DOHH2 (cell line): Measurements from ENCODE around the gene AVPI1.

Experiments used
- H3F3A ChIP-seq: fragments of 200-600 bp; sonication (generic), shearing (Covaris generic); 2 replicates; pipeline ENCODE4 v1.6.0; 2016; ENCODE audit warnings: antibody characterized with exemption, mild to moderate bottlenecking; ENCODE audit not compliant: control insufficient read depth, insufficient read depth
- H3K27ac ChIP-seq: fragments of 200-600 bp; sonication (generic); 2 replicates; pipeline ENCODE4 v1.5.1; 2014; ENCODE audit warnings: low read depth, mild to moderate bottlenecking, low read length, moderate library complexity
- H3K27me3 ChIP-seq: fragments of 200-600 bp; sonication (generic); 2 replicates; pipeline ENCODE4 v1.6.1; 2014; ENCODE audit warnings: mild to moderate bottlenecking, low read length, mixed read lengths; ENCODE audit not compliant: control insufficient read depth
- H3K36me3 ChIP-seq: fragments of 200-600 bp; sonication (generic); 2 replicates; pipeline ENCODE4 v1.6.1; 2014; ENCODE audit warnings: mild to moderate bottlenecking, low read length, moderate library complexity, mixed read lengths; ENCODE audit not compliant: control insufficient read depth
- H3K4me1 ChIP-seq: fragments of 200-600 bp; sonication (generic); 2 replicates; pipeline ENCODE4 v1.6.1; 2014; ENCODE audit warnings: mild to moderate bottlenecking, low read length, mixed read lengths; ENCODE audit not compliant: control insufficient read depth
- H3K4me2 ChIP-seq: fragments of 200-600 bp; sonication (generic); 2 replicates; pipeline ENCODE4 v1.6.0; 2014; ENCODE audit warnings: mild to moderate bottlenecking, low read length, moderate library complexity
- H3K4me3 ChIP-seq: fragments of 200-600 bp; sonication (generic); 2 replicates; pipeline ENCODE4 v1.5.1; 2014; ENCODE audit warnings: mild to moderate bottlenecking, low read length, mixed read lengths
- H3K79me2 ChIP-seq: fragments of 200-600 bp; sonication (generic); 2 replicates; pipeline ENCODE4 v1.6.1; 2014; ENCODE audit warnings: mild to moderate bottlenecking, low read length, mixed read lengths; ENCODE audit not compliant: control insufficient read depth
- H3K9me2 ChIP-seq: fragments of 200-600 bp; sonication (generic); replicated peaks from 2 replicates; pipeline ENCODE4 v1.6.1; 2014; ENCODE audit warnings: mild to moderate bottlenecking, low read length, mixed read lengths; ENCODE audit not compliant: control insufficient read depth
- H3K9me3 ChIP-seq: fragments of 200-600 bp; sonication (generic); 2 replicates; pipeline ENCODE4 v1.6.1; 2014; ENCODE audit warnings: antibody characterized with exemption, low read length, mixed read lengths; ENCODE audit not compliant: control insufficient read depth, insufficient read depth
- H4K20me1 ChIP-seq: fragments of 200-600 bp; sonication (generic); 2 replicates; pipeline ENCODE4 v1.6.0; 2014; ENCODE audit warnings: low read depth, mild to moderate bottlenecking, antibody characterized with exemption, low read length, moderate library complexity; ENCODE audit not compliant: control insufficient read depth, insufficient read depth
- EZH2phosphoT487 ChIP-seq: fragments of 200-600 bp; sonication (generic); IDR thresholded peaks from 2 replicates; pipeline ENCODE4 v1.6.1; 2017; ENCODE audit warnings: borderline replicate concordance, mild to moderate bottlenecking, antibody characterized with exemption, low read length, moderate library complexity, mixed read lengths
- TF ChIP-seq, protein P1 (sequence below): fragments of 200-600 bp; sonication (generic); IDR thresholded peaks from one replicate; pipeline ENCODE4 v1.5.1; 2014; ENCODE audit warnings: antibody characterized with exemption, mild to moderate bottlenecking, low read depth, low read length; ENCODE audit not compliant: poor library complexity, severe bottlenecking

AVPI1 gene

DNA sequence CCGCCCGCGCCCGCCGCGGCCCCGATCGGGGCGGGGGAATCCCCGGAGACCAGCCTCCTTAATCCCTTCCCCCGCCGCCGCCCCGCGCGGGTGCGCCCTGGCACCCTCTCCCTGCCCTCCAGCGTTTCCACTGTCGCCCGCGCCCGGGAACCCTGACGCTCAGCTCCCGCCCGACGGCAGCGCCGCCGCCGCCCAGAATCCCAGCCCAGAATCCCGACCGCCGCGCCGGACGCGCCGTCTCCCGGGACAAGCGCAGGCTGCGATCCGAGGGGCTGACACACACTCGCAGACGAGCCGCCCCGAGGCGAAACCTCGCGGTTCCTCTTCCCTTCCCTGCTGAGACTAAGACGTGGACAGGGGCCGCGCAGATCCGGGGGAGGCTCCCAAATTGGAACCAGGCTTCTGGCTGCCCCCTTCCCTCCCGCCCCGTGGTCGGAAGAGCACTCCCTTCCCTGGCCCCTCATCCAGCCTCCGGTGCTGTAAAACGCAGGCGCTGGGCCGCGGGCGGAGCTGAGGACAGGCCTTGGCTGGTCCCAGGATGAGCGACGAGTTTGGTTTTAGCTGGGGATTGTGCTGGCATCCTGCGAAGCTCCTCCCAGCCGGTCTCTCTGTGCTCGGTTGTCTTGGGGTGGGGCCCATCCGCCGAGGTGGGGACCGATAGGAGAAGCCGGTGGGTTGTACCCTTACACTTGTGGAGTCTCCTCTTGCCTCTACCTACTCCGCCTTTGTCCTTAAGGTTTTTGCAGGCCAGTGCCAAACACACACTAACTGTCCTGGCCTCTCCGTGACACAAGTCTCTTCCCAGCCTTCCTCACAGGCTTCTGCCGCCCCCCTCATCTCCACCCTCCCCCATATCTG, 27.6 kb upstream of the AVPI1 start:
- Histone ChIP-seq H3K79me2 (no peaks in the 10 kb centered on the region; the same call in 1 of the 2 replicates), H3K4me2 (peak overlapping the region; percentile 80), H3K36me3 (no peaks in the 10 kb centered on the region), H3K27ac (no peak overlapping the region), H3F3A (no peaks in the 10 kb centered on the region), H3K4me1 (peaks cover 14% of the 10 kb centered on the region), H4K20me1 (no peaks in the 10 kb centered on the region; the same call in 1 of the 2 replicates), H3K9me2 (no peaks in the 10 kb centered on the region), H3K27me3 (peaks cover 21% of the 10 kb centered on the region), H3K9me3 (no peaks in the 10 kb centered on the region), H3K4me3 (peak overlapping the region; percentile 72)
- TF ChIP-seq EZH2phosphoT487: no peak
- TF ChIP-seq, protein P1, sequence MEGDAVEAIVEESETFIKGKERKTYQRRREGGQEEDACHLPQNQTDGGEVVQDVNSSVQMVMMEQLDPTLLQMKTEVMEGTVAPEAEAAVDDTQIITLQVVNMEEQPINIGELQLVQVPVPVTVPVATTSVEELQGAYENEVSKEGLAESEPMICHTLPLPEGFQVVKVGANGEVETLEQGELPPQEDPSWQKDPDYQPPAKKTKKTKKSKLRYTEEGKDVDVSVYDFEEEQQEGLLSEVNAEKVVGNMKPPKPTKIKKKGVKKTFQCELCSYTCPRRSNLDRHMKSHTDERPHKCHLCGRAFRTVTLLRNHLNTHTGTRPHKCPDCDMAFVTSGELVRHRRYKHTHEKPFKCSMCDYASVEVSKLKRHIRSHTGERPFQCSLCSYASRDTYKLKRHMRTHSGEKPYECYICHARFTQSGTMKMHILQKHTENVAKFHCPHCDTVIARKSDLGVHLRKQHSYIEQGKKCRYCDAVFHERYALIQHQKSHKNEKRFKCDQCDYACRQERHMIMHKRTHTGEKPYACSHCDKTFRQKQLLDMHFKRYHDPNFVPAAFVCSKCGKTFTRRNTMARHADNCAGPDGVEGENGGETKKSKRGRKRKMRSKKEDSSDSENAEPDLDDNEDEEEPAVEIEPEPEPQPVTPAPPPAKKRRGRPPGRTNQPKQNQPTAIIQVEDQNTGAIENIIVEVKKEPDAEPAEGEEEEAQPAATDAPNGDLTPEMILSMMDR: peak; percentile 27

DNA sequence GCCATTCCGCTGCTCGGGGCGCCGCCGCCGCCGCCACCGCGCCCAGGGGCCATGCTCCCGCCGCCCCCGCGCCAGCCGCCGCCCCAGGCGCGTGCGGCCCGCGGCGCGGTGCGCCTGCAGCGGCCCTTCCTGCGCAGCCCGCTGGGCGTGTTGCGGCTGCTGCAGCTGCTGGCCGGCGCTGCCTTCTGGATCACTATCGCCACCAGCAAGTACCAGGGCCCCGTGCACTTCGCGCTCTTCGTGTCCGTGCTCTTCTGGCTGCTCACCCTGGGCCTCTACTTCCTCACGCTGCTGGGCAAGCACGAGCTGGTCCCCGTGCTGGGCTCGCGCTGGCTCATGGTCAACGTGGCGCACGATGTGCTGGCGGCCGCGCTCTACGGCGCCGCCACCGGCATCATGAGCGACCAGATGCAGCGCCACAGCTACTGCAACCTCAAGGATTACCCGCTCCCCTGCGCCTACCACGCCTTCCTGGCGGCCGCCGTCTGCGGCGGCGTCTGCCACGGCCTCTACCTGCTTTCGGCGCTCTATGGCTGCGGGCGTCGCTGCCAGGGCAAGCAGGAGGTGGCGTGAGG, 26.9 kb upstream of the AVPI1 start:
- no peaks in the 10 kb centered on the region for H3K9me2 ChIP-seq

DNA sequence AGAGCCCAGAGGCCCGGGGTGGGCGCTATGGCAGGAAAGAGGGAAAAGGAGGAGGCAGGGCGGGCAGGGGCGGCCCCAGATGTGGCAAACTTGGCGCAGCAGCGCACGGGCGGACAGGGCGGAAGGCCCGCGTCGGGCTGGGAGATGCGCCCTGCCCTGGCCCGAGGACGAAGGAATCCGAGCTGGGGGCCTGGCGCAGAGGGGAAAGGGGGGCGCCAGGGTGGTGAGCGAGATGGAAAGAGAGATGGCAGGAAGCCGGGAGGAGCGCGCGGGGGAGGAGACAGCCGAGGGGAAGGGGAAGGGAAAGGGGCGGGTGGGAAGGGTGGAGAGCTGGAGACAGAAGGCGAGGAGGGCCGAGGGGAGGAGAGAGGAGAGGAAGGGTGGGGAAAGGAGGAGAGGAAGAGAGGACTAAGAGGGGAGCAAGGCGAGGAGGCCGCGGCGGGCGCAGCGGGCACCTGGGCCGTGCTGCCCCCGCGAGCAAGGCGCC, 26.3 kb upstream of the AVPI1 start, which contains the start of gene MARVELD1:
MARVELD1 (plus strand) TSS at position 392 of the 487 bp plus-strand sequence. CDS start 147 bp downstream, outside the sequence.
- Histone ChIP-seq H3K27ac (no peak within 1 kb of the TSS; the same call in 1 of the 2 replicates), H3K79me2 (no peaks in the 10 kb centered on the region; the same call in 1 of the 2 replicates), H3K4me3 (peak within 1 kb of the TSS; percentile 72), H3K4me2 (peak within 1 kb of the TSS; percentile 80), H4K20me1 (no peaks in the 10 kb centered on the region; the same call in 1 of the 2 replicates), H3K36me3 (no peaks in the 10 kb centered on the region), H3K9me2 (no peaks in the 10 kb centered on the region), H3K9me3 (no peaks in the 10 kb centered on the region), H3F3A (no peaks in the 10 kb centered on the region), H3K4me1 (peaks cover 14% of the 10 kb centered on the region), H3K27me3 (peaks cover 21% of the 10 kb centered on the region)
- no peak for TF ChIP-seq EZH2phosphoT487
- TF ChIP-seq, protein P1: no peak

More for the DNA sequence above, 26.9 kb upstream of the AVPI1 start:
- H3K27ac ChIP-seq: no peak overlapping the region; the same call in 1 of the 2 replicates
- H3F3A ChIP-seq: no peaks in the 10 kb centered on the region
- no peak for TF ChIP-seq EZH2phosphoT487
- TF ChIP-seq, protein P1: peak; percentile 40
- peaks cover 21% of the 10 kb centered on the region for H3K27me3 ChIP-seq
- H3K4me2 ChIP-seq: peak overlapping the region; percentile 80
- peak overlapping the region; percentile 72 for H3K4me3 ChIP-seq
- no peaks in the 10 kb centered on the region; the same call in 1 of the 2 replicates for H4K20me1 ChIP-seq
- H3K36me3 ChIP-seq: no peaks in the 10 kb centered on the region
- H3K9me3 ChIP-seq: no peaks in the 10 kb centered on the region
- peaks cover 14% of the 10 kb centered on the region for H3K4me1 ChIP-seq
- H3K79me2 ChIP-seq: no peaks in the 10 kb centered on the region; the same call in 1 of the 2 replicates
